ENCODE data around the gene DNAH2. TPM values are rescaled to one million over a fixed set of nuclear protein-coding genes. Genes with fewer than 3 reads are reported as not detected.

Gene DNAH2
- total RNA-seq, 2 experiments from 2014 or later, result not detected

- ChIA-PET CTCF (ENCODE audit: unreplicated experiment) (no interaction called here), POLR2A (interaction anchor here (0.6 kb wide), 1 partner anchor 323 kb away, joined by 3 read pairs; no protein-coding TSS in a partner anchor)
- intact Hi-C loops (cut with micrococcal nuclease; ENCODE audit: unreplicated experiment), result no loop called here
- peak overlapping the region; percentile 97 for H3K4me2 ChIP-seq (ENCODE audit: low read length)
- no peaks in the 10 kb centered on the region for H3K9me3 ChIP-seq (ENCODE audit: low read length)
- H3K27ac ChIP-seq (ENCODE audit: low read depth, low read length, poor library complexity, severe bottlenecking), result peak overlapping the region; percentile 87
- peak; percentile 16 for DNase-seq (ENCODE audit: low spot score)
- H3K36me3 ChIP-seq (ENCODE audit: insufficient read depth, low read length), result peaks cover 68% of the 10 kb centered on the region
- peaks cover 57% of the 10 kb centered on the region for H3K4me1 ChIP-seq (ENCODE audit: insufficient read depth, low read length, poor library complexity, severe bottlenecking)
- no peak overlapping the region for H2AFZ ChIP-seq (ENCODE audit: low read length)
- TF ChIP-seq, protein P1, sequence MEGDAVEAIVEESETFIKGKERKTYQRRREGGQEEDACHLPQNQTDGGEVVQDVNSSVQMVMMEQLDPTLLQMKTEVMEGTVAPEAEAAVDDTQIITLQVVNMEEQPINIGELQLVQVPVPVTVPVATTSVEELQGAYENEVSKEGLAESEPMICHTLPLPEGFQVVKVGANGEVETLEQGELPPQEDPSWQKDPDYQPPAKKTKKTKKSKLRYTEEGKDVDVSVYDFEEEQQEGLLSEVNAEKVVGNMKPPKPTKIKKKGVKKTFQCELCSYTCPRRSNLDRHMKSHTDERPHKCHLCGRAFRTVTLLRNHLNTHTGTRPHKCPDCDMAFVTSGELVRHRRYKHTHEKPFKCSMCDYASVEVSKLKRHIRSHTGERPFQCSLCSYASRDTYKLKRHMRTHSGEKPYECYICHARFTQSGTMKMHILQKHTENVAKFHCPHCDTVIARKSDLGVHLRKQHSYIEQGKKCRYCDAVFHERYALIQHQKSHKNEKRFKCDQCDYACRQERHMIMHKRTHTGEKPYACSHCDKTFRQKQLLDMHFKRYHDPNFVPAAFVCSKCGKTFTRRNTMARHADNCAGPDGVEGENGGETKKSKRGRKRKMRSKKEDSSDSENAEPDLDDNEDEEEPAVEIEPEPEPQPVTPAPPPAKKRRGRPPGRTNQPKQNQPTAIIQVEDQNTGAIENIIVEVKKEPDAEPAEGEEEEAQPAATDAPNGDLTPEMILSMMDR (conservative IDR thresholded peaks at IDR 0.05; ENCODE audit: low read length), result no peak
- no peak for TF ChIP-seq EZH2phosphoT487 (IDR thresholded peaks at IDR 0.05; ENCODE audit: borderline replicate concordance, low read depth, low read length)
- no peaks in the 10 kb centered on the region for H3K9me2 ChIP-seq (ENCODE audit: insufficient read depth, low read length)
- H4K20me1 ChIP-seq (ENCODE audit: insufficient read depth, low read length), result no peaks in the 10 kb centered on the region; the same call in 1 of the 2 replicates
- H3K79me2 ChIP-seq (ENCODE audit: insufficient read depth, low read depth, low read length), result peaks cover 64% of the 10 kb centered on the region; the same call in 1 of the 2 replicates
- H3K4me3 ChIP-seq (ENCODE audit: low read depth, low read length, poor library complexity, severe bottlenecking), result peak overlapping the region; percentile 70
- BruUV-seq (replicated peaks), result no TSS peak
These were observed 162.7 kb downstream of the DNAH2 start for GRCh38 chr17:7880076-7880868.

GRCh38 chr17:7881276-7882054, 163.9 kb downstream of the DNAH2 start:
- H3K36me3 ChIP-seq (ENCODE audit: insufficient read depth, low read length), result peaks cover 56% of the 10 kb centered on the region
- peaks cover 67% of the 10 kb centered on the region for H3K79me2 ChIP-seq (ENCODE audit: insufficient read depth, low read depth, low read length)
- BruUV-seq (replicated peaks), result no TSS peak
- DNase-seq (ENCODE audit: low spot score), result no peak
- TF ChIP-seq, protein P1 (conservative IDR thresholded peaks at IDR 0.05; ENCODE audit: low read length), result no peak
- TF ChIP-seq EZH2phosphoT487 (IDR thresholded peaks at IDR 0.05; ENCODE audit: borderline replicate concordance, low read depth, low read length), result no peak
- ChIA-PET CTCF (ENCODE audit: unreplicated experiment) (no interaction called here), POLR2A (no interaction called here)
- no peaks in the 10 kb centered on the region for H3K9me3 ChIP-seq (ENCODE audit: low read length)
- H2AFZ ChIP-seq (ENCODE audit: low read length), result no peak overlapping the region
- peak overlapping the region; percentile 97 for H3K4me2 ChIP-seq (ENCODE audit: low read length)
- peaks cover 53% of the 10 kb centered on the region for H3K4me1 ChIP-seq (ENCODE audit: insufficient read depth, low read length, poor library complexity, severe bottlenecking)
- no peaks in the 10 kb centered on the region for H3K9me2 ChIP-seq (ENCODE audit: insufficient read depth, low read length)
- intact Hi-C loops (cut with micrococcal nuclease; ENCODE audit: unreplicated experiment), result no loop called here
- no peaks in the 10 kb centered on the region for H4K20me1 ChIP-seq (ENCODE audit: insufficient read depth, low read length)
- peak overlapping the region; percentile 87 for H3K27ac ChIP-seq (ENCODE audit: low read depth, low read length, poor library complexity, severe bottlenecking)
- peak overlapping the region; percentile 70 for H3K4me3 ChIP-seq (ENCODE audit: low read depth, low read length, poor library complexity, severe bottlenecking)
